ENCODE measurements around the gene C1QTNF5. TPM values are rescaled to one million over a fixed set of nuclear protein-coding genes. Genes with fewer than 3 reads are reported as not detected.

The C1QTNF5 gene
- polyA plus RNA-seq, 2 of the 4 experiments (the other 2 are of a cell fraction), result not detected

DNA sequence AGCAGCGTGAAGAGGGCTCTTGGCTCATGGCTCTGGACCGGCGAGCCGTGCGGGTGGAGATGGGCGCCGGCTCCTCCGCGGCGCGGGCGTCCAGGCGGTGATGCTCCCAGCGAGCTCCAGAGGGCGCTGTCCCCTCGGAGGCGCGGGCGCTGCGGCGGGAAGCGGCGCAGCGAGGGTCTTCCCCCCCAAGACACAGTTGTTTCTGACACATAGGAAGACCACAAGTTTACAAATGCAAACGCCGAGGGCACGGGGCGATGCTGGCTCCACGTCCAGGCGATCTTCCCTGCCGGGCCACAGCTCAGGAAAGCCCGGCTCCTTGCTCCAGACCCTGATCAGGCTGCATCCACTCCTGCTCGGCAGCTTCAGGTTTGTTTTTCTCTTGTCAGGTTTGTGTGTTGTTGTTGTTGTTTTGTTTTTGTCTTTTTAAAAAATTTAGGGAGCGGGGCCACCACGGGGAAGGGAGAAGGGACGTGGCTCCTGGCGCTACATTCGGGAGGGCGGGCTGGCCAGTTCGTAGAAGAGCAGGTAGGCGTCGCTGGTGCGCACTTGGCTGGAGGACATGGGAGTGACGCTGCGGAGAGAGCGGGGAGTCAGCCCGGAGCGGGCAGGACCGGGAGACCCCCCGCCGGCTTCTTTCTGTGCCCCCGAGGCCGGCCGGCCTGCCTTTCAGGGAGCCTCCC is 15.8 kb upstream of the C1QTNF5 start:
- Histone ChIP-seq H3K9me3 (no peaks in the 10 kb centered on the region), H3K4me3 (peak overlapping the region; percentile 57), H3K4me2 (peak overlapping the region; percentile 89), H3K4me1 (peaks cover 30% of the 10 kb centered on the region), H3K27ac (peak overlapping the region; percentile 78 to 87)
- 2% methylated on average over 41 of the region's 54 CpGs for WGBS (ENCODE audit: missing lambda C conversion rate)
- FAIRE-seq, result no peak
- CTCF ChIA-PET, result interaction anchor here (0.6 to 5.1 kb wide), 40 partner anchors 9 to 752 kb away, joined by 3 to 341 read pairs (median 4); partner anchors contain the start of genes C1QTNF5, MCAM, MFRP and RNF26
- POLR2A ChIA-PET, result no interaction called here
- peak; percentile 60 to 79 for TF ChIP-seq RAD21 (conservative IDR thresholded peaks at IDR 0.05 in 1 of 2, IDR thresholded peaks at IDR 0.05 in 1 of 2)
- TF ChIP-seq TP53 (CRISPR knock-in tag; IDR thresholded peaks at IDR 0.05), result no peak
- peak; percentile 90 for TF ChIP-seq CTCF (IDR thresholded peaks at IDR 0.05)
- TF ChIP-seq E2F6 (IDR thresholded peaks at IDR 0.05; ENCODE audit: borderline replicate concordance, low read depth), result peak; percentile 39; the same call in 1 of the 2 replicates
- peak; percentile 80 for TF ChIP-seq SMC3 (IDR thresholded peaks at IDR 0.05)
- no peak for TF ChIP-seq FOSL2 (IDR thresholded peaks at IDR 0.05)
- TF ChIP-seq FOSL2 (CRISPR knock-in tag; IDR thresholded peaks at IDR 0.05), result no peak
- TF ChIP-seq, protein P1, sequence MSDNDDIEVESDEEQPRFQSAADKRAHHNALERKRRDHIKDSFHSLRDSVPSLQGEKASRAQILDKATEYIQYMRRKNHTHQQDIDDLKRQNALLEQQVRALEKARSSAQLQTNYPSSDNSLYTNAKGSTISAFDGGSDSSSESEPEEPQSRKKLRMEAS (IDR thresholded peaks at IDR 0.05), result peak; percentile 67
- peak; percentile 70 to 90 for DNase-seq (ENCODE audit: low read depth in 1 of 2, low spot score in 1 of 2)
- peak; percentile 82 to 89 for ATAC-seq

- Histone ChIP-seq H3K4me1 (peaks cover 17% of the 10 kb centered on the region), H3K27ac (no peak overlapping the region), H3K4me2 (no peak overlapping the region), H3K4me3 (no peak overlapping the region), H3K9me3 (no peaks in the 10 kb centered on the region)
- TF ChIP-seq CBX8 (IDR thresholded peaks at IDR 0.05), result no peak
- no peak for TF ChIP-seq PHF8 (IDR thresholded peaks at IDR 0.05; ENCODE audit: borderline replicate concordance, low read depth)
- TF ChIP-seq ATOH8 (CRISPR knock-in tag; IDR thresholded peaks at IDR 0.05; ENCODE audit: low read depth), result no peak
- no peak for TF ChIP-seq MAZ (IDR thresholded peaks at IDR 0.05; ENCODE audit: borderline replicate concordance, low read depth, low read length)
- TF ChIP-seq, protein P1 (IDR thresholded peaks at IDR 0.05), result no peak
- TF ChIP-seq HEYL (CRISPR knock-in tag; IDR thresholded peaks at IDR 0.05), result no peak
- TF ChIP-seq MYC (IDR thresholded peaks at IDR 0.05; ENCODE audit: borderline replicate concordance, low read length), result no peak
- TF ChIP-seq EHMT2 (IDR thresholded peaks at IDR 0.05; ENCODE audit: low read depth), result no peak
- TF ChIP-seq MAFK (IDR thresholded peaks at IDR 0.05; ENCODE audit: partially characterized antibody), result no peak
- no peak for TF ChIP-seq CHD2 (IDR thresholded peaks at IDR 0.05; ENCODE audit: low read length, partially characterized antibody)
- TF ChIP-seq TP53 (CRISPR knock-in tag; IDR thresholded peaks at IDR 0.05), result no peak
- no peak for TF ChIP-seq POLR2A (IDR thresholded peaks at IDR 0.05; ENCODE audit: low read length)
- TF ChIP-seq KDM1A (IDR thresholded peaks at IDR 0.05; ENCODE audit: low read depth), result no peak
- no peak for TF ChIP-seq JUN (IDR thresholded peaks at IDR 0.05)
- TF ChIP-seq JUNB (IDR thresholded peaks at IDR 0.05), result no peak
- no peak for TF ChIP-seq ZC3H11A (IDR thresholded peaks at IDR 0.05)
- TF ChIP-seq FOSL2 (IDR thresholded peaks at IDR 0.05), result no peak
- no peak for TF ChIP-seq FOSL2 (CRISPR knock-in tag; IDR thresholded peaks at IDR 0.05)
- TF ChIP-seq ELK1 (IDR thresholded peaks at IDR 0.05; ENCODE audit: low read depth, low read length), result no peak
- no peak for TF ChIP-seq BCL3 (IDR thresholded peaks at IDR 0.05)
- TF ChIP-seq FOSB (CRISPR knock-in tag; IDR thresholded peaks at IDR 0.05), result no peak
- POLR2A ChIA-PET, result no interaction called here
- 55% methylated on average over 9 of the region's 9 CpGs for WGBS (ENCODE audit: missing lambda C conversion rate)
- ATAC-seq, result no peak
- no peak for FAIRE-seq
- CTCF ChIA-PET, result interaction anchor here (0.7 to 5.1 kb wide), 23 partner anchors 9 to 753 kb away, joined by 3 to 341 read pairs (median 5); partner anchors contain the start of genes C1QTNF5, MFRP and USP2
- DNase-seq (ENCODE audit: low read depth in 1 of 2, low spot score in 1 of 2), result no peak
Observed at GRCh38 chr11:119355091-119355843, 14.6 kb upstream of the C1QTNF5 start.
